Neural progenitor cell (in vitro differentiated cells): ENCODE measurements around the gene CXCL14.

Source experiments
- CTCF ChIP-seq: fragments of 200-600 bp; sonication (generic); IDR thresholded peaks from 2 replicates; pipeline ENCODE4 v1.5.1; 2017; ENCODE audit warnings: antibody characterized with exemption, mild to moderate bottlenecking
- EZH2phosphoT487 ChIP-seq: fragments of 200-600 bp; sonication (generic); IDR thresholded peaks from 2 replicates; pipeline ENCODE4 v1.6.1; 2017; ENCODE audit warnings: antibody characterized with exemption

GRCh38 chr5:135535420-135535819 is 43.4 kb downstream of the CXCL14 start:
- TF ChIP-seq CTCF (no peak), EZH2phosphoT487 (peak; percentile 71)
